Stimulated activated CD4-positive, alpha-beta T cell treated with anti-CD3 and anti-CD28 coated beads, Interleukin-1b, Interleukin-23, amount 100 ng/mL, for 4 hours (primary cell): Measurements from ENCODE around the gene HOPX.
"Not testable (repeated sequence)": the region's sequence is repeated elsewhere in the genome, so short reads cannot be mapped to it uniquely, and the experiment has no call there.

ENCODE experiments used
- DNase-seq, 2 donors: peaks; one replicate each; pipeline ENCODE4 v3.0.0-alpha.2; 2020; ENCODE audit warnings: low read depth in 2 of 2

Gene HOPX

GRCh38 chr4:56627375-56627774 lies 53.7 kb downstream of the HOPX start:
- no peak for DNase-seq

GRCh38 chr4:56626963-56627362 lies 54.1 kb downstream of the HOPX start:
- no peak for DNase-seq

DNA sequence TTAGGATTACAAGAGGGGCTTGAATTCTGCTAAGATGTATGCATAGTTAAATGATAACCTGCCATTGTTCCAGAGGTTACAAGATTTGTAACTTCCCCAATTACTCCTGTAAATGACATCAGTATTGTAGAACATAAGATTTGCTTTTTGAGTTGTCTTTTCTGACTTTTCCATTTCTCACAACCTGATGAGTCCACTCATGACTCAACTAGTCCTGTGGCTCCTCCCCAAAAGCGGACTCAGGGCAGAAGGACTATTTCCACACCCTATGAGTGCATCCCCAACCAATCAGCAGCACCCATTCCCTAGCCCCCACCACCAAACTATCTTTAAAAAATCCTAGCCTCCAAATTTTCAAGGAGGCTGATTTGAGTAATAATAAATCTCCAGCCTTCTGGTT lies 54.7 kb downstream of the HOPX start:
- no peak for DNase-seq

DNA sequence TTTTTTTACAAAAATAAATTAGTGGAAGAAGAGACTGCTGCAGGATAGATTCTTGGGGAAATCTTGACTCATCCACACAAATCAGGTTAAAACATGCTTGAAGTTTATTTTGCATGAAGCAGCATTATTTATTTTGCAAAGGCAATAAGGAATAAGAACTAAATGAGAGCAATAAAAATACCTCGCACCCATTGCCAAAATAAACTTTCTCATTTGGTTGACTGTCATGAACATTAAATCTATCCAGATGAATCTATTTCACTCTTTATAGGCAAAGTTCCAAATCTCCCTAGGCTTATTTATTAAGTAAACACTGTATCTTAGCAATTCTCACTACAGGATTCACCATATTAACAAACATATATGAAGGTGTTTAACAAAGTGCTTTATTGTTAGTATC lies 58.9 kb downstream of the HOPX start:
- no peak for DNase-seq

DNA sequence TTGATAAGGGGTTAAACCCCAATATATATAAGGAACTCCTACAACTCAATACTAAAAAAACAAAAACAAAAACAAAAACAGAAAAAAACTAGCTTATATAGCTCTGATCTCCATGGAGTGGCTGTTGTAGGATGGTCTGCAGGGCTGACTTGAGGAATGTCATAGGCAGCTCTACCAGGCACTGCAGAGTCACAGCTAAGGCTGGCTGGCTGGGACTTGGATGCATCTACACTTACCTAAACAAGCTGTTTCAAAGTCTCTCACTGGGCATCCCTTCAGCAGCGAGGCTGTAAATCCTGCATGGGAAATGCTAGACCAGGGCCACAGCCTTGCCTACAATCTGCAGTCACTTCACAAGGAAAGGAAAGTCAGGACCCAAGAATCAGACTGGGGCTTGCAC lies 61.3 kb downstream of the HOPX start:
- no peak for DNase-seq

DNA sequence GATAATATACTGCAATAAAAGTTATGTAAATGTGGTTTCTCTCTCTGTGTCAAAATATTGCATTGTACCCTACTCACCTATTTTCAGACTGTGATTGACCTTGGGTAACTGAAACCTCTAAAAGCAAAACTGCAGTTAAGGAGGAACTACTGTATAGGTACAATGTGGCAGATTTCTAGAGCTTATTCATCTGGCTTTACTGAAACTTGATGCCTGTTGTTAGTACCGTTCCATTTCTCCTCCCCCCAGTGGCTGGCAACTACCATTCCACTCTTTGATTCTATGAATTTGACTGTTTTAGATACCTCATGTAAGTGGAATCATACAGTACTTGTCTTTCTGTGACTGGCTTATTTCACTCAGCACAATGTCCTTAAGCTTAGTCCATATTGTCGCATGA lies 61.9 kb downstream of the HOPX start:
- no peak for DNase-seq

DNA sequence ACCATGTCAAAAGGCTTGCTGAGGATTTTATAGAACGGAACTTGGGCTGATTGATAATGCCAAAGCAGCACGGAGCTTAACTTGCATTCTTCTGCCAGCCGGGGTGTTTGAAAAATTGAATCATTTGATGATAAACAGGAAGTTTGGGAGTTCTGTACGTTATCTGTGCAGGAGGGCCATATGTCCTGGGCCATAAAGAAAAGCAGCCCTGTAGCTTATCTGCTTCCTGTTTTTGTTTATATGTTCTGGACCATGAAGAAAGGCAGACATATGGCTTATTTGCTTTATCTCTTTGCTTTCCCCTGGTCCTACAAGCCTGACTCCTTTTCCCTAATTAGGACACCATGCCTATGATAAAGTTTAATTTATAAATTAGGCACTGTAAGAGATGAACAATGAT lies 62.4 kb downstream of the HOPX start:
- DNase-seq = no peak

GRCh38 chr4:56613101-56613862 lies 67.8 kb downstream of the HOPX start:
- no peak for DNase-seq

DNA sequence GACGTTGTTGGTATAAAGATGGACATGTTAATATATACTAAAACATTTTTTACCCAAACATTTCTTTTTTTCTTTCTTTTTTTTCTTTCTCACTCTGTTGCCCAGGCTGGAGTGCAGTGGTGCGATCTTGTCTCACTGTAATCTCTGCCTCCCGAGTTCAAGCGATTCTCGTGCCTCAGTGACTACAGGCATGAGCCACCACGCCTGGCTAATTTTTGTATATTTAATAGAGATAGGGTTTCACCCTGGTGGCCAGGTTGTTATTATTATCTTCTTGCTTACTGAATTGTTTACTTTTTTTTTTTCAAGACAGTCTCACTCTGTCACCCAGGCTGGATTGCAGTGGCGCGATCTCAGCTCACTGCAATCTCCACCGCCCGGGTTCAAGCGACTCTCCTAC lies 68.8 kb downstream of the HOPX start:
- no peak for DNase-seq

DNA sequence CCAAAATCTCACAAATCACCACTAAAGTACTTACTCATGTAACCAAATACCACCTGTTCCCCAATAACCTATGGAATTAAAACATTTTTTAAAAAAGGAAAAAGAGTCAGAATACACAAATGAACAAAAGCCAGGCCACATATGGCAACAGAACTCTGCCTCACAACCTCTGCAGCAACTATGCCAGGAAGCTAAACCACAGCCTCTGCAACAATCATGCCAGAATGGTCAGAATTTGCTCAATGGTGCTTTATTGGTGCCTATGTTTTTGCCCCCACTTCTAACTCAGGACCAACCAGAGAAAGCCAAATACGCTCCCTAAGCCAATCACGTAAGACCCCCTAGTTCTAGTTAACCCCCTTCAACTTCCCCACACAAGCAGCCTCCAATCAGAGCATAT lies 69.6 kb downstream of the HOPX start:
- no peak for DNase-seq

GRCh38 chr4:56610170-56610569 lies 70.9 kb downstream of the HOPX start:
- not testable (repeated sequence) for DNase-seq

- DNase-seq = no peak
Observed at GRCh38 chr4:56607926-56608325, 73.2 kb downstream of the HOPX start.

- no peak for DNase-seq
Observed at GRCh38 chr4:56606385-56606784, 74.7 kb downstream of the HOPX start.

DNA sequence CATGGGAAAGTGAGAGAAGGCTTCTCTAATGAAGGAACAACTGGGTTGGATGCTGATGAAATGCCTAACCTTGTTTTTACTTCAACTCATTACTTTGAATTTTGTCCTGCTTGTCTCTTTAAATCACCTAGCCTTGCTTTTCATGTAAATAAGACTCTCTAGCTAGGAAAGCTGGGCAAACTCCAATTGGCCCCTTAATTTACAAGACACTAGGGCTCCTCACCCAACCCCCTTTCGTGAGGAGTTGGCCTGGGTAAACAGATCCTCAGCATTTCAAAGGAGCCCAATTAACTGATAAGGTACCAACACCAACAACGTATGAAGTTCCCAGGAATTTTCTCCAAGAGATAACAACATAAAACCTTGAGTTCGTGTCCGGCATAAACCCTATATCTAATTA lies 75.6 kb downstream of the HOPX start:
- DNase-seq = not testable (repeated sequence)

DNA sequence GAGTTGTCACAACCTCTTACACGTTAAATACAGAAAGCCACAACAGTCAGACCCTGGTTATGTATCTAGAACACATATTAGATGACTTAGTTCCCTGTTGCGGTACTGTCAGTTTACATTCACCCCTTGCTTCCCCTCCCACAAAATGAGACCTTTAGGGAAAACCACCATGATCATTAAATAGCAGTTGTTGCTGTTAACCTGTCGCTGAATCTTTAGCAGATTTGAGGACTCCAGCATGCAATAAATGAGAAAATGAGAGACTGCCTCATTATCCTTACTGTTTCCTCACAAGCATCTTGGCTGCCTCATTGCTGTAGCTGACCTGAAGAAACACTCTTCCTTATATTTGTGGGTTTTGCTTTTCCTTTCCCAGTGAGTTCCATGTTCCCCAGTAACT lies 77.8 kb downstream of the HOPX start:
- no peak for DNase-seq
